GM12878 (cell line): ENCODE results near the gene RAET1E. TPM values are rescaled to one million over a fixed set of nuclear protein-coding genes. Genes with fewer than 3 reads are reported as not detected.

Source experiments
- ATAC-seq: fragments of 200-7000 bp; cut with Tn5 transposase; 3 replicates; pipeline ENCODE4 v1.9.1; 2020; ENCODE audit warnings: mild to moderate bottlenecking, moderate library complexity
- BruUV-seq: library from RNA; stranded (reverse); fragments of 400-500 nt; replicated peaks from 2 replicates; lab custom pipeline; 2021; lab: Mats Ljungman, UMichigan
- CTCF ChIA-PET: fragments of 300-600 bp; sonication (Branson Sonifier 250); formaldehyde crosslinking; extraction: SDS; loops from one replicate; lab custom pipeline; 2021; ENCODE audit warnings: inconsistent platforms; lab: Yijun Ruan, JAX
- POLR2A ChIA-PET: fragments of 350-600 bp; formaldehyde crosslinking; extraction: SDS; loops from one replicate; lab custom pipeline; 2021; ENCODE audit warnings: inconsistent platforms; lab: Charles Lee
- RAD21 ChIA-PET: fragments of 300-600 bp; sonication (Branson Sonifier 250); formaldehyde crosslinking; loops from one replicate; lab custom pipeline; 2023; ENCODE audit warnings: antibody characterized with exemption; ENCODE audit not compliant: unreplicated experiment; lab: Charles Lee
- SMC1A ChIA-PET: fragments of 300-600 bp; sonication (Branson Sonifier 250); formaldehyde crosslinking; loops from one replicate; lab custom pipeline; 2023; ENCODE audit not compliant: unreplicated experiment, uncharacterized antibody; lab: Charles Lee
- DNase-seq: peaks from one replicate; pipeline ENCODE4 v3.0.0-alpha.2; 2011; ENCODE audit warnings: low read depth, low spot score
- FAIRE-seq: peaks from 3 replicates; lab custom pipeline; 2011; peaks lifted over from hg19 to GRCh38; lab: Jason Lieb, UNC
- H2AFZ ChIP-seq: 2 replicates; pipeline ENCODE4 v1.6.0; 2011; ENCODE audit warnings: low read depth, low read length, control low read depth; ENCODE audit not compliant: control insufficient read depth
- H3K27ac ChIP-seq: 2 replicates; pipeline ENCODE4 v1.5.1; 2011; ENCODE audit warnings: control low read depth; ENCODE audit not compliant: control insufficient read depth, insufficient read depth
- H3K27me3 ChIP-seq, 2 experiments: replicated peaks in 1 of 2; 2 replicates each; pipeline versions ENCODE4 v1.6.0 to v1.6.1; 2011; ENCODE audit warnings: low read length in 1 of 2; ENCODE audit not compliant: control insufficient read depth in 2 of 2, insufficient read depth in 2 of 2
- H3K36me3 ChIP-seq, 2 experiments: 2 replicates each; pipeline ENCODE4 v1.5.1; 2011; ENCODE audit warnings: low read length in 1 of 2; ENCODE audit not compliant: control insufficient read depth in 2 of 2, insufficient read depth in 2 of 2
- H3K4me1 ChIP-seq: 2 replicates; pipeline ENCODE4 v1.6.1; 2011; ENCODE audit warnings: mild to moderate bottlenecking, low read length, moderate library complexity, mixed read lengths; ENCODE audit not compliant: control insufficient read depth, insufficient read depth
- H3K4me2 ChIP-seq: 2 replicates; pipeline ENCODE4 v1.6.0; 2011; ENCODE audit warnings: control low read depth; ENCODE audit not compliant: control insufficient read depth, insufficient read depth
- H3K4me3 ChIP-seq: fragments of 200-600 bp; sonication (generic); 2 replicates; pipeline ENCODE4 v1.5.1; 2016
- H3K79me2 ChIP-seq: 2 replicates; pipeline ENCODE4 v1.6.0; 2011; ENCODE audit warnings: low read length; ENCODE audit not compliant: control insufficient read depth, insufficient read depth
- H3K9ac ChIP-seq: 2 replicates; pipeline ENCODE4 v1.8.0; 2011; ENCODE audit warnings: low read length, control low read depth, mixed read lengths; ENCODE audit not compliant: control insufficient read depth, insufficient read depth
- H3K9me3 ChIP-seq: replicated peaks from 3 replicates; pipeline ENCODE4 v1.5.1; 2011; ENCODE audit warnings: mild to moderate bottlenecking, low read length; ENCODE audit not compliant: control insufficient read depth, insufficient read depth
- H4K20me1 ChIP-seq: 2 replicates; pipeline ENCODE4 v1.6.0; 2011; ENCODE audit not compliant: control insufficient read depth, insufficient read depth
- BMI1 ChIP-seq: fragments of 450-650 bp; IDR thresholded peaks from 2 replicates; pipeline ENCODE4 v1.6.1; 2016; ENCODE audit warnings: mild to moderate bottlenecking, moderate library complexity, borderline replicate concordance
- RUNX3 ChIP-seq: IDR thresholded peaks from 2 replicates; pipeline ENCODE4 v1.6.1; 2012; ENCODE audit warnings: low read length, inconsistent platforms
- SP1 ChIP-seq: IDR thresholded peaks from one replicate; pipeline ENCODE4 v1.6.1; 2011; ENCODE audit warnings: low read depth, low read length
- SREBF2 ChIP-seq: IDR thresholded peaks from 2 replicates; pipeline ENCODE4 v1.6.1; 2012; ENCODE audit warnings: mild to moderate bottlenecking, low read length
- TCF3 ChIP-seq: IDR thresholded peaks from 2 replicates; pipeline ENCODE4 v1.6.1; 2012; ENCODE audit warnings: low read depth, mild to moderate bottlenecking, low read length, borderline replicate concordance; ENCODE audit not compliant: insufficient read depth
- ZNF217 ChIP-seq: fragments of 450-650 bp; IDR thresholded peaks from 2 replicates; pipeline ENCODE4 v1.6.1; 2017; ENCODE audit warnings: antibody characterized with exemption, mild to moderate bottlenecking
- ZNF384 ChIP-seq: IDR thresholded peaks from 2 replicates; pipeline ENCODE4 v1.6.1; 2012; ENCODE audit warnings: low read depth, mild to moderate bottlenecking, low read length, improper control_type of control experiment, borderline replicate concordance
- WGBS: methylation state at CpG from one replicate; pipeline ENCODE4 v1.1.6; 2016; ENCODE audit warnings: low lambda C conversion rate; ENCODE audit not compliant: insufficient replicate concordance, insufficient coverage; ENCODE audit errors: missing lambda C conversion rate; 5-methylcytosine and 5-hydroxymethylcytosine counted together
- in situ Hi-C: fragments of 300-500 bp; cut with MboI; formaldehyde crosslinking; loops from 9 replicates; pipeline ENCODE4 v1.14.3; 2018; ENCODE audit warnings: mixed read lengths
- intact Hi-C: fragments of 100-400 bp; cut with micrococcal nuclease; formaldehyde crosslinking; loops from one replicate; pipeline ENCODE4 v1.14.2; 2022; ENCODE audit not compliant: unreplicated experiment
- polyA plus RNA-seq, 11 experiments: library from polyadenylated mRNA; depleted of rRNA in 4 of 11; unstranded in 6 of 11; stranded (reverse) in 5 of 11; fragments of >200 nt; fragmentation: Nextera tagmentation in 4 of 11; fragmentation: Illumina TruSeq in 1 of 11; extraction: Ambion mirVana in 4 of 11; extraction: Trizol in 1 of 11; gene quantifications; 1 replicate in 1 of 11; 2 replicates in 10 of 11; pipeline versions ENCODE4 v1.2.1 to v1.2.3, GENCODE V29; 2011 to 2016; ENCODE audit warnings: inconsistent platforms in 2 of 11, missing spikeins in 2 of 11, low read depth in 1 of 11
- total RNA-seq, 4 experiments: library from RNA; depleted of rRNA in 3 of 4; stranded (reverse); fragments of >200 nt in 3 of 4; fragmentation: Illumina TruSeq in 1 of 4; extraction: Trizol in 1 of 4; gene quantifications; 2 replicates each; pipeline versions ENCODE4 v1.2.1 to v1.2.3, GENCODE V29; 2013 to 2021
- TF ChIP-seq, protein P1 (sequence below): fragments of 450-650 bp; IDR thresholded peaks from 2 replicates; pipeline ENCODE4 v1.6.1; 2018; ENCODE audit warnings: mild to moderate bottlenecking, low read depth, moderate library complexity; ENCODE audit not compliant: partially characterized antibody
- TF ChIP-seq, protein P2 (sequence below): fragments of 450-650 bp; formaldehyde crosslinking; IDR thresholded peaks from 2 replicates; pipeline ENCODE4 v1.4.0; 2020; ENCODE audit warnings: mild to moderate bottlenecking, moderate library complexity
- TF ChIP-seq, protein P3 (sequence below): fragments of 450-650 bp; IDR thresholded peaks from 2 replicates; pipeline ENCODE4 v1.6.1; 2018; ENCODE audit warnings: borderline replicate concordance, mild to moderate bottlenecking; ENCODE audit not compliant: partially characterized antibody

The RAET1E gene
- total and polyA plus RNA-seq, 10 of the 15 experiments (the other 5 are each of a cell fraction or from before 2014, with no cell fraction given): not detected

DNA sequence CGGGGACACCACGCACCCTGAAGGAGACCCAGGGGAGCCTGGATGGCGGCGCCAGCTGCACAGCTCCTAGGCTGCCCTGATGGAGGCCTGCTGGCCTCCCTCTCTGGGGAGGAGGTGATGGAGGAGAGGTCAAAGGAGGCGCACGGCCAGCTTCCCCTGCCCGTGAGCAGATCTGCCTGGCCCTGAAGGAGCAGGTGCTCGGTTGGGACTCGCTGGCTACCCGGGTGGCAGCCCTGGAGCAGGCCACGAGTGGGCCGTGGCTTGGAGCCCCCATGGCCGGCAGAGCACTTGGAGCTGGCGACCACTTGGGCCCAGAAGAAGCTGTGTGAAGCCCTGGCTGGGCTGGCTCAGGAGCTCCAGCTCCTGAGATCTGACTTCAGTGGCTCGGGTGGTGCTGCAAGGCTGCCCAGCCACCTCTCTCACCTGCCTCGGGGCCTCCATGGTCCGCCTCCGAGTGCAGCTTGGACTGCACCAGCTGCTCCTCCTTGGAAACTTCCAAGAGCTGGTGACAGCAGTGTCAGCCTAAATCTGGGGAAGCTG is 7.5 kb upstream of the RAET1E start:
- Histone ChIP-seq H3K27me3 (peaks cover 2 to 6% of the 10 kb centered on the region in 2 experiments; a peak in 3 of 4 replicates), H3K9ac (no peak overlapping the region), H3K36me3 (no peaks in the 10 kb centered on the region), H3K27ac (no peak overlapping the region), H3K9me3 (peaks cover 3% of the 10 kb centered on the region; the same call in 1 of the 3 replicates), H3K4me2 (no peak overlapping the region), H2AFZ (no peak overlapping the region), H3K4me1 (no peaks in the 10 kb centered on the region), H4K20me1 (no peaks in the 10 kb centered on the region), H3K79me2 (no peaks in the 10 kb centered on the region), H3K4me3 (no peak overlapping the region)
- in situ Hi-C loops (no loop called here), intact Hi-C loops (no loop called here)
- RAD21 ChIA-PET: no interaction called here
- POLR2A ChIA-PET: no interaction called here
- SMC1A ChIA-PET: interaction anchor here (1.4 kb wide), 1 partner anchor 86 kb away, joined by 3 read pairs; no protein-coding TSS in a partner anchor
- CTCF ChIA-PET: interaction anchor here (0.7 to 1.0 kb wide), 2 partner anchors 62 to 70 kb away, joined by 3 to 4 read pairs; no protein-coding TSS in a partner anchor
- DNase-seq (no peak), FAIRE-seq (no peak), ATAC-seq (no peak)
- WGBS: 29% methylated on average over 18 of the region's 18 CpGs
- no TSS peak for BruUV-seq
- TF ChIP-seq TCF3: no peak
- TF ChIP-seq, protein P1, sequence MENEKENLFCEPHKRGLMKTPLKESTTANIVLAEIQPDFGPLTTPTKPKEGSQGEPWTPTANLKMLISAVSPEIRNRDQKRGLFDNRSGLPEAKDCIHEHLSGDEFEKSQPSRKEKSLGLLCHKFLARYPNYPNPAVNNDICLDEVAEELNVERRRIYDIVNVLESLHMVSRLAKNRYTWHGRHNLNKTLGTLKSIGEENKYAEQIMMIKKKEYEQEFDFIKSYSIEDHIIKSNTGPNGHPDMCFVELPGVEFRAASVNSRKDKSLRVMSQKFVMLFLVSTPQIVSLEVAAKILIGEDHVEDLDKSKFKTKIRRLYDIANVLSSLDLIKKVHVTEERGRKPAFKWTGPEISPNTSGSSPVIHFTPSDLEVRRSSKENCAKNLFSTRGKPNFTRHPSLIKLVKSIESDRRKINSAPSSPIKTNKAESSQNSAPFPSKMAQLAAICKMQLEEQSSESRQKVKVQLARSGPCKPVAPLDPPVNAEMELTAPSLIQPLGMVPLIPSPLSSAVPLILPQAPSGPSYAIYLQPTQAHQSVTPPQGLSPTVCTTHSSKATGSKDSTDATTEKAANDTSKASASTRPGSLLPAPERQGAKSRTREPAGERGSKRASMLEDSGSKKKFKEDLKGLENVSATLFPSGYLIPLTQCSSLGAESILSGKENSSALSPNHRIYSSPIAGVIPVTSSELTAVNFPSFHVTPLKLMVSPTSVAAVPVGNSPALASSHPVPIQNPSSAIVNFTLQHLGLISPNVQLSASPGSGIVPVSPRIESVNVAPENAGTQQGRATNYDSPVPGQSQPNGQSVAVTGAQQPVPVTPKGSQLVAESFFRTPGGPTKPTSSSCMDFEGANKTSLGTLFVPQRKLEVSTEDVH: no peak
- TF ChIP-seq SREBF2: no peak
- TF ChIP-seq, protein P2, sequence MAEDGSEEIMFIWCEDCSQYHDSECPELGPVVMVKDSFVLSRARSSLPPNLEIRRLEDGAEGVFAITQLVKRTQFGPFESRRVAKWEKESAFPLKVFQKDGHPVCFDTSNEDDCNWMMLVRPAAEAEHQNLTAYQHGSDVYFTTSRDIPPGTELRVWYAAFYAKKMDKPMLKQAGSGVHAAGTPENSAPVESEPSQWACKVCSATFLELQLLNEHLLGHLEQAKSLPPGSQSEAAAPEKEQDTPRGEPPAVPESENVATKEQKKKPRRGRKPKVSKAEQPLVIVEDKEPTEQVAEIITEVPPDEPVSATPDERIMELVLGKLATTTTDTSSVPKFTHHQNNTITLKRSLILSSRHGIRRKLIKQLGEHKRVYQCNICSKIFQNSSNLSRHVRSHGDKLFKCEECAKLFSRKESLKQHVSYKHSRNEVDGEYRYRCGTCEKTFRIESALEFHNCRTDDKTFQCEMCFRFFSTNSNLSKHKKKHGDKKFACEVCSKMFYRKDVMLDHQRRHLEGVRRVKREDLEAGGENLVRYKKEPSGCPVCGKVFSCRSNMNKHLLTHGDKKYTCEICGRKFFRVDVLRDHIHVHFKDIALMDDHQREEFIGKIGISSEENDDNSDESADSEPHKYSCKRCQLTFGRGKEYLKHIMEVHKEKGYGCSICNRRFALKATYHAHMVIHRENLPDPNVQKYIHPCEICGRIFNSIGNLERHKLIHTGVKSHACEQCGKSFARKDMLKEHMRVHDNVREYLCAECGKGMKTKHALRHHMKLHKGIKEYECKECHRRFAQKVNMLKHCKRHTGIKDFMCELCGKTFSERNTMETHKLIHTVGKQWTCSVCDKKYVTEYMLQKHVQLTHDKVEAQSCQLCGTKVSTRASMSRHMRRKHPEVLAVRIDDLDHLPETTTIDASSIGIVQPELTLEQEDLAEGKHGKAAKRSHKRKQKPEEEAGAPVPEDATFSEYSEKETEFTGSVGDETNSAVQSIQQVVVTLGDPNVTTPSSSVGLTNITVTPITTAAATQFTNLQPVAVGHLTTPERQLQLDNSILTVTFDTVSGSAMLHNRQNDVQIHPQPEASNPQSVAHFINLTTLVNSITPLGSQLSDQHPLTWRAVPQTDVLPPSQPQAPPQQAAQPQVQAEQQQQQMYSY: no peak
- TF ChIP-seq SP1: no peak
- no peak for TF ChIP-seq BMI1
- TF ChIP-seq ZNF217: no peak
- TF ChIP-seq, protein P3, sequence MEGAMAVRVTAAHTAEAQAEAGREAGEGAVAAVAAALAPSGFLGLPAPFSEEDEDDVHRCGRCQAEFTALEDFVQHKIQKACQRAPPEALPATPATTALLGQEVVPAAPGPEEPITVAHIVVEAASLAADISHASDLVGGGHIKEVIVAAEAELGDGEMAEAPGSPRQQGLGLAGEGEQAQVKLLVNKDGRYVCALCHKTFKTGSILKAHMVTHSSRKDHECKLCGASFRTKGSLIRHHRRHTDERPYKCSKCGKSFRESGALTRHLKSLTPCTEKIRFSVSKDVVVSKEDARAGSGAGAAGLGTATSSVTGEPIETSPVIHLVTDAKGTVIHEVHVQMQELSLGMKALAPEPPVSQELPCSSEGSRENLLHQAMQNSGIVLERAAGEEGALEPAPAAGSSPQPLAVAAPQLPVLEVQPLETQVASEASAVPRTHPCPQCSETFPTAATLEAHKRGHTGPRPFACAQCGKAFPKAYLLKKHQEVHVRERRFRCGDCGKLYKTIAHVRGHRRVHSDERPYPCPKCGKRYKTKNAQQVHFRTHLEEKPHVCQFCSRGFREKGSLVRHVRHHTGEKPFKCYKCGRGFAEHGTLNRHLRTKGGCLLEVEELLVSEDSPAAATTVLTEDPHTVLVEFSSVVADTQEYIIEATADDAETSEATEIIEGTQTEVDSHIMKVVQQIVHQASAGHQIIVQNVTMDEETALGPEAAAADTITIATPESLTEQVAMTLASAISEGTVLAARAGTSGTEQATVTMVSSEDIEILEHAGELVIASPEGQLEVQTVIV: no peak
- TF ChIP-seq ZNF384: no peak
- no peak for TF ChIP-seq RUNX3
